Upper lobe of left lung (tissue), 4 donors: ENCODE results near the gene XYLT1.

ENCODE experiments used
- CTCF ChIP-seq, 6 experiments: fragments of 450-650 bp in 4 of 6; fragments of 200-600 bp in 2 of 6; sonication (generic) in 2 of 6; IDR thresholded peaks; one replicate each; pipeline ENCODE4 v1.5.1; 2016 to 2019; ENCODE audit warnings: antibody characterized with exemption in 6 of 6
- EP300 ChIP-seq, 4 donors: sonication (generic); formaldehyde crosslinking; IDR thresholded peaks; one replicate each; pipeline ENCODE4 v1.5.1; 2017; ENCODE audit warnings: antibody characterized with exemption in 4 of 4, control low read depth in 2 of 4
- POLR2A ChIP-seq, 4 donors: fragments of 450-650 bp; IDR thresholded peaks; one replicate each; pipeline ENCODE4 v1.5.1; 2016 to 2017; ENCODE audit warnings: antibody characterized with exemption in 4 of 4, mild to moderate bottlenecking in 2 of 4
- POLR2AphosphoS5 ChIP-seq, 2 donors: sonication (generic); formaldehyde crosslinking; IDR thresholded peaks; one replicate each; pipeline ENCODE4 v1.5.1; 2017; ENCODE audit warnings: antibody characterized with exemption in 2 of 2

DNA sequence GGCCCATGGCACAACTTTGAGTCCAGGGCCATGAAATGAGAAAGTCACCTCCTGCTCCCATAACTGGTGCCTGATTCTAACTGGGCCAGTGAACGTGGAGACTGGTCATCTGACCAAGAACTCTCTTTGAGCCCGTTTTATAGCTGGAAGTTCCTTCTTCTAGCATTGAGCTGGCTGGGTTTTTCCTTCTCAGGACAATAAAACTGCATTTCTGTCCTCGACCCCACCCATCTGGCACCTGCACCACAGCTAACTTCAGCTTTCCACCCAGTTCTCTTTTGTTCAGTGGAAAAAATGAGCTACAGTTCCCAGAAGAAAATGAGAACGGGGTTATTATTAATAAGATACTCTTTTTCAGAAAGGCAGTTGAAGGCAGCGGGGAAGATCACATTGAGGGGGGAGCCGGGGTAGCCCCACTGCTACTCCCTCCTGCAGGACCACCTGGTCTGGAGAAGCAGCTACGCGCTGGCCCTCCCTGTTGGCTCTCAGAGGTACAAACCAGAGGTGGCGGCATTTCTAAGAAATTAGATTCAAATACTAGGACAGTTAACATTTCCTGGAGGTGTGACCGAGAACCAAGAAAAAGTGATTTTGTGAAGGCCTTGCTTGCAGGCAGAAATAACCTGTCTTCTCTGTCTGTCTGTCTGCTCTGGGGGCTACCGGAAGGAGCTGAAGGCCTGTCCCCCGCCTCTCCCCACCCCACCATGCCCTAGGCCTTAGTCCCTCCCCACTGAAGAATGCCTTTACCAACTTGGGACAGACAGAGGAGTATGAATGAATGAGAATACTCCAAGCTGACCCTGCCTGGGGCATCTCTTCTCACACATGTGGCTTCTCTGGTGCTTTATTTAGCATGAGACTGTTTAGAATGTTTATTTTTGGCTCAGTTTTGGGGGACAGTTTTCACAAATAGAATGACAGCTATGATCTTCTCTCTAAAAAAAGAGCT is 123.9 kb downstream of the XYLT1 start:
- TF ChIP-seq POLR2AphosphoS5 (IDR thresholded peaks at IDR 0.05) (no peak), EP300 (IDR thresholded peaks at IDR 0.05) (no peak), CTCF (IDR thresholded peaks at IDR 0.05) (no peak), POLR2A (IDR thresholded peaks at IDR 0.05) (no peak)
